Stimulated activated CD4-positive, alpha-beta T cell treated with anti-CD3 and anti-CD28 coated beads, Interleukin-4, amount 100 ng/mL, for 48 hours (primary cell): Measurements from ENCODE around the gene GPR55.

Experiments
- DNase-seq, 2 donors: peaks; one replicate each; pipeline ENCODE4 v3.0.0-alpha.2; 2020; ENCODE audit warnings: low read depth in 2 of 2

The GPR55 gene

DNA sequence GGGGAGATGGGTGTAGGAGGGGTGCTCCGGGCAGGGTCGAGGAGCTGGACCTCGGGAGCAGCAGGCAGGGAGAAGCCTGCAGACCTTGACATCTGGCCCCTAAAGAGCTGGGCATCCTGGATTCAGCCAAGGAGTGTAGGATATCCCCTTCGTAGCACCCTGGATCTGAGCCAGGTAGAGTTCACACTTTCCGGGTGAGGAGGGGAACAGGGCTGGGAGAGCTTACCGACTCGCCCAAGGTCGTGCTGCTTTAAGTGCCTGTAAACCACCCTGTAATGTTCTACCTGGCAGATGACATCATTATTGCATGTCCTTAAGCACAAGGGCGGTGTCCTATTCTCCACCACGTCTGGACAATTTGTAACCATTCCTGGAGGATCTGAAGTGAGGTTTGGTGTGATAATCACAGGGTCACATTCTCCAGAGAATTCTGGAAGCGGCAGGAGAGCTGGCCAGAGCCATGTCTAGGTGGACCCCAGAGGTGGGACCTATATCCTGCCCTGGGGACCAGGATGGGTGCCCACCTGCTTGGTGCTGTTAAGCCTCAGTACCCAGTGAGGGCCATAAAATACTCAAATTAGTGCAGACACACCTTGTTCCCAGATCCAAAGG lies 45.7 kb downstream of the GPR55 start:
- DNase-seq: no peak

DNA sequence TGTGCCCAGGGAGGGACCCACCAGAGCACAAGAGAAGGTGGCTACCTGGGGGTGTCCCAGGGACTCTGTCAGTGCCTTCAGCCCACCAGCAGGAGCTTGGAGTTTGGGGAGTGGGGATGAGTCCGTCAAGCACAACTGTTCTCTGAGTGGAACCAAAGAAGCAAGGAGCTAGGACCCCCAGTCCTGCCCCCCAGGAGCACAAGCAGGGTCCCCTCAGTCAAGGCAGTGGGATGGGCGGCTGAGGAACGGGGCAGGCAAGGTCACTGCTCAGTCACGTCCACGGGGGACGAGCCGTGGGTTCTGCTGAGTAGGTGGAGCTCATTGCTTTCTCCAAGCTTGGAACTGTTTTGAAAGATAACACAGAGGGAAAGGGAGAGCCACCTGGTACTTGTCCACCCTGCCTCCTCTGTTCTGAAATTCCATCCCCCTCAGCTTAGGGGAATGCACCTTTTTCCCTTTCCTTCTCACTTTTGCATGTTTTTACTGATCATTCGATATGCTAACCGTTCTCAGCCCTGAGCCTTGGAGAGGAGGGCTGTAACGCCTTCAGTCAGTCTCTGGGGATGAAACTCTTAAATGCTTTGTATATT lies 46.3 kb downstream of the GPR55 start:
- DNase-seq: no peak

- no peak for DNase-seq
Observed at GRCh38 chr2:230877759-230878598, 47.1 kb downstream of the GPR55 start.

- DNase-seq: no peak
Observed at GRCh38 chr2:230877116-230877758, 47.8 kb downstream of the GPR55 start.

DNA sequence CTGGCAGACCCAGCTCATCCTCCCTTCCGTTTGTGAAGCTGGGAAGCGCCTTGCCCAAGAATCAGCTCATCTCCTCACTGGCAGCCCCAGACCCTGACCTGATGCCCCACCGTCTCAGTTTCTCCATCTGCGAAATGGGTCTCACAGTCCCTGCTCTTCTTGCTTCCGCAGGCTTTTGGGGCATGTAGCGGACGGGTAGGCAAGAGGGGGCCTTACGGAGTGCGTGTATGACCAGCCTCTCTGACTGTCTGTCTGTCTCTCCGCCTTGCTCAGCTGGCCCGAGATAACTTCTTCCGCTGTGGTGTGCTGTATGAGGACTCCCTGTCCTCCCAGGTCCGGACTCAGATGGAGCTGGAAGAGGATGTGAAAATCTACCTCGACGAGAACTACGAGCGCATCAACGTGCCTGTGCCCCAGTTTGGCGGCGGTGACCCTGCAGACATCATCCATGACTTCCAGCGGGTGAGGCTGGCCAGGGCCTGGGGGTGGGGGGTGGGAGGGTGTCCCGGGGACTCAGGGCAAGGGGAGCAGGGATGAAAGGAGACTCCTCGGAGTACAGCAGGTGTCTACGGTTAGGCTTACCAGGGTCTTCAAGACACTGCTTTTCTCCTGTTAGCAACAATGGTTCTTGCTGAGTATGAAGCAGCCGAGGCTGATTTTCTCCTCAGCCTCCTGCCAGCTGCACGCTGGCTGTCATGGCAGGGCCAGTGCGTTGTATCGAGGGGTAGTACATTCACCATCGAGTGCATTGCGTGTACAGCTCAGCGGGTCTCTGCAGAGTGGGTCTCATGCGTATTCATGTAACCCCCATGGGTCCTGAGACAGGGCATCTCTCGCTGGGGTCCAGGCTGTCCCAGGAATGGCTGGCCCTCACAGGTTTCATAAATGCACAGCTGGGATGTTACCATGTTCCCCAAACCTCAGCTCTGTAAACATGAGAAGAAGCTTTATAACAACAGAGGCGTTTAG lies 49.4 kb downstream of the GPR55 start:
- DNase-seq: no peak

GRCh38 chr2:230874876-230875275 lies 50.2 kb downstream of the GPR55 start:
- DNase-seq: no peak

GRCh38 chr2:230874456-230874855 lies 50.6 kb downstream of the GPR55 start:
- no peak for DNase-seq

DNA sequence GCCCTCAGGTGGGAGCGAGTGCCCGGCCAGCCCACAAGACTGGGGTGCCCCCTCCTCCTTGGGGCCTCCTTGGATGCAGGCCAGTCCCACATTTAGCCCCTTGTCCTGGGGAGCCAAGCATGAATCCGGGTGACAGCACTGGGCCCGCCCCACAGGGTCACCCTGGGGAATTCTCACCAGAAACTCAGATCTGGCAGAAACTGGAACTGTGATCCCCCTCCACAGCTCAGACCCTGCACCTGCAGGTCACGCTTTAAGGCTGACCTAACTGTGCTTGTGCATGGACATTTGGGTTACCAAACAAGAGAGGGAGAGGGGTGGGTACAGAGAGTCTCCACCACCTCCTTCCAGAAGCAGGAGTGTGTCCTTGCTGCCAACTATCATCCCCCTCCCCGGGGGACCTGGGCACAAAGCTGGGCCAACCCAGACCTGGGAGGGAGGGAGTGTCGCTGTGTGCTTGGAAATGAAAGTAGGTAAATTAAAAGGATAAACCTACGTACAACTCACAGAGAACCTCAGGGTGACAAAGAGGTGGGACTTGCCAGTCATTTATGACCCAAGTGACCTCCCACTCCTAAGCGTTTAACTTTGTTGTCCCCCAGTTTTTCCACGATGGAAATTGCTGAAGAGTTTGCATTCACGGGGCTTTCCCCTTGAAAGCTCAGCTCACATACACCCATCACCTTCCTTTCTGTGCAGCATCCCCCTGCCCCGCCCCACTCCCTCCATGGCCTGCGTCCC lies 51.2 kb downstream of the GPR55 start:
- DNase-seq: no peak

GRCh38 chr2:230872968-230873660 lies 51.9 kb downstream of the GPR55 start:
- DNase-seq: no peak

DNA sequence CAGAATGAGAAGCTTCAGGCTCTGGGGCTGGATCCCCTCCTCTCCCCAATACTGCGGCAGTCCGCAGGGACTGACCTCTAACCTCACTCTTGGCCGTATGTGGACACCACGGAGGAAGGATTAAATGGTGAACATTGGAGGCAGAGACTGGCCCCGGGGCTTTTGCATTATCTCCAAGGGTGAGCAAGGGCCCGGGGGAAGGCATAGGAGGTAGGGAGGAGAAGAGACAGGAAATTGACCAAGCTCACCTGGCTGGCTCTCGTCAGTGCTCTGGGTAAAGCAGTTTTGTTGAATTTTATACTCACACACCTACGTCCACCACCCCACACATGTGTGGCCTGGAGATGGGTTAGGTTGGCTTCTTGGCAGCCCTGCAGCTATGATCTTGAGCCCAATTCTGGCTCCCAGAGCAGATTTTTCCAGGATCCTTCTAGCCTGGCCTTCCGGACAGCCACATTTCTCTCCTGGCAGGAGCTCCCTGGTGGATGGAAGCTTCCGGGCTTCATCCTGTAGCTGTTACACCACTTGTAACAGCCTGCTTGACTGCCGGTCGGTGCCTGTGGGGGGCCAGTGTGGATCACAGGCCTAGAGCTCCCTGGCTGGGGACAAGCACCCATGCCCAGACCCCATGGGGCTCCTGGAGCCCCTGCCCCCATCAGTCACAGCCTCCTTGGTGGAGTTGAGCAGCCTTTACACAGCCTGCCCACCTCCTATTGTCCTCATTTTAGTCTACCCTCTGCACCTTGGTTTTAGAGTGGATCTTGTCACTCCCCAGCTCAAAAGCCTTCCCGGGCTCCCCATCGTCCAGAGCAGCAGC lies 52.7 kb downstream of the GPR55 start:
- no peak for DNase-seq

- DNase-seq: no peak
Observed at GRCh38 chr2:230871361-230872150, 53.5 kb downstream of the GPR55 start.

GRCh38 chr2:230870544-230871360 lies 54.3 kb downstream of the GPR55 start:
- DNase-seq: no peak

DNA sequence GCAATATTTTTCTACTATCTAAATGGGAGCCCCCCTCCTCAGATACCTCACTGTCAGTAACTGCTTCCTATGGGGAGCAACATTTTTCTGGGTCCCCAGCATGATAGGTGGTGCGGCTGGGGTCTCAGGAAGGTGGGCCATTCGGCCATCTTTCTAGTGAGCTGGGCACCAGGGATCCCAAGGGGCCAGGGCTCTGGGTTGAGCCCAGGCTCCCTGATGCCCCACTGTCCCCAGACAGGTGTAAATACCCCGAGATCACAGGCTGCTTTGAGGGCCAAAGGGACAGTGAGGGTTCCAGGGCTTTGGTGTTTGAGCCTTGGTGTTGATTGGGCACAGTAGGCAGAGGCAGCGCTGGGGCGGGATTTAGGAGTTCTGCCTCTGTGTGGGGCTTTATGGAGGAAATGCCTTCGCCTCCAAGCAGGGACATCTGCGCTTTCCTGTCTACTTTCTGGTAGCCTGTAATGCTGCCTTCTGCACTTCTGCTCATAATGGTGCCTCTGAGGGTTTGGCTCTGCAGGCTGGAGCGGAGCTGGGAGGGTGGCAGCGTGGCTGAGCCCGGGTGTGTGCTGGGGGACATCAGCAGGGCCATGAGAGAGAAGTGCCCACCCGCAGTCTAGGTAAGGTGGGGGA lies 55.0 kb downstream of the GPR55 start:
- DNase-seq: no peak

- DNase-seq: no peak
Observed at GRCh38 chr2:230868947-230869913, 55.8 kb downstream of the GPR55 start.

GRCh38 chr2:230868161-230868946 lies 56.7 kb downstream of the GPR55 start:
- no peak for DNase-seq
